ENCODE data around the gene DTX3L. TPM values are rescaled to one million over a fixed set of nuclear protein-coding genes. Genes with fewer than 3 reads are reported as not detected.

DTX3L gene
- total RNA-seq, 1 donor from 2014 or later, result 33.7 TPM

GRCh38 chr3:122535964-122536631, 28.0 kb upstream of the DTX3L start:
- no peak overlapping the region for H3K27ac Mint-ChIP-seq (ENCODE audit: unreplicated experiment)
- no peaks in the 10 kb centered on the region for H3K27me3 Mint-ChIP-seq (ENCODE audit: unreplicated experiment)
- DNase-seq (ENCODE audit: extremely low spot score, unreplicated experiment), result no peak
- no peak overlapping the region for H3K4me3 Mint-ChIP-seq (ENCODE audit: unreplicated experiment)
- no peak for TF ChIP-seq CTCF (IDR thresholded peaks at IDR 0.05)
- H3K36me3 Mint-ChIP-seq (ENCODE audit: unreplicated experiment), result peaks cover 69% of the 10 kb centered on the region
- H3K9me3 Mint-ChIP-seq (ENCODE audit: unreplicated experiment), result no peaks in the 10 kb centered on the region
- H3K4me1 Mint-ChIP-seq (ENCODE audit: unreplicated experiment), result peaks cover 3% of the 10 kb centered on the region

GRCh38 chr3:122536632-122537001, 27.5 kb upstream of the DTX3L start:
- H3K27me3 Mint-ChIP-seq (ENCODE audit: unreplicated experiment), result no peaks in the 10 kb centered on the region
- H3K4me3 Mint-ChIP-seq (ENCODE audit: unreplicated experiment), result no peak overlapping the region
- H3K36me3 Mint-ChIP-seq (ENCODE audit: unreplicated experiment), result peaks cover 70% of the 10 kb centered on the region
- peaks cover 3% of the 10 kb centered on the region for H3K4me1 Mint-ChIP-seq (ENCODE audit: unreplicated experiment)
- no peaks in the 10 kb centered on the region for H3K9me3 Mint-ChIP-seq (ENCODE audit: unreplicated experiment)
- no peak for DNase-seq (ENCODE audit: extremely low spot score, unreplicated experiment)
- no peak overlapping the region for H3K27ac Mint-ChIP-seq (ENCODE audit: unreplicated experiment)
- no peak for TF ChIP-seq CTCF (IDR thresholded peaks at IDR 0.05)

- Mint-ChIP-seq H3K4me3 (ENCODE audit: unreplicated experiment) (no peak overlapping the region), H3K9me3 (ENCODE audit: unreplicated experiment) (no peaks in the 10 kb centered on the region), H3K4me1 (ENCODE audit: unreplicated experiment) (no peaks in the 10 kb centered on the region), H3K36me3 (ENCODE audit: unreplicated experiment) (peaks cover 61% of the 10 kb centered on the region), H3K27ac (ENCODE audit: unreplicated experiment) (no peak overlapping the region), H3K27me3 (ENCODE audit: unreplicated experiment) (no peaks in the 10 kb centered on the region)
- no peak for TF ChIP-seq CTCF (IDR thresholded peaks at IDR 0.05)
- DNase-seq (ENCODE audit: extremely low spot score, unreplicated experiment), result no peak
These were observed 25.1 kb upstream of the DTX3L start for GRCh38 chr3:122538956-122539490.

- H3K4me1 Mint-ChIP-seq (ENCODE audit: unreplicated experiment), result no peaks in the 10 kb centered on the region
- no peaks in the 10 kb centered on the region for H3K9me3 Mint-ChIP-seq (ENCODE audit: unreplicated experiment)
- DNase-seq (ENCODE audit: extremely low spot score, unreplicated experiment), result no peak
- H3K27ac Mint-ChIP-seq (ENCODE audit: unreplicated experiment), result no peak overlapping the region
- TF ChIP-seq CTCF (IDR thresholded peaks at IDR 0.05), result no peak
- H3K4me3 Mint-ChIP-seq (ENCODE audit: unreplicated experiment), result no peak overlapping the region
- peaks cover 56% of the 10 kb centered on the region for H3K36me3 Mint-ChIP-seq (ENCODE audit: unreplicated experiment)
- H3K27me3 Mint-ChIP-seq (ENCODE audit: unreplicated experiment), result no peaks in the 10 kb centered on the region
These were observed 18.0 kb upstream of the DTX3L start for GRCh38 chr3:122546151-122546550.

GRCh38 chr3:122548076-122548475, 16.1 kb upstream of the DTX3L start:
- no peak for TF ChIP-seq CTCF (IDR thresholded peaks at IDR 0.05)
- no peak for DNase-seq (ENCODE audit: extremely low spot score, unreplicated experiment)
- H3K4me1 Mint-ChIP-seq (ENCODE audit: unreplicated experiment), result no peaks in the 10 kb centered on the region
- no peak overlapping the region for H3K4me3 Mint-ChIP-seq (ENCODE audit: unreplicated experiment)
- H3K9me3 Mint-ChIP-seq (ENCODE audit: unreplicated experiment), result no peaks in the 10 kb centered on the region
- H3K27ac Mint-ChIP-seq (ENCODE audit: unreplicated experiment), result no peak overlapping the region
- peaks cover 62% of the 10 kb centered on the region for H3K36me3 Mint-ChIP-seq (ENCODE audit: unreplicated experiment)
- no peaks in the 10 kb centered on the region for H3K27me3 Mint-ChIP-seq (ENCODE audit: unreplicated experiment)

All from osteocyte (in vitro differentiated cells).